ENCODE measurements around the gene PDE4B. TPM values are rescaled to one million over a fixed set of nuclear protein-coding genes. Genes with fewer than 3 reads are reported as not detected.

The PDE4B gene
- total and polyA plus RNA-seq, 9 of the 15 experiments (the other 6 are each of a cell fraction or from before 2014, with no cell fraction given) = 0.09 TPM; not detected in 8

GRCh38 chr1:66275083-66275482, 482.4 kb downstream of the PDE4B start:
- no peaks in the 10 kb centered on the region for H3K4me1 ChIP-seq (replicated peaks in 1 of 2; ENCODE audit: control insufficient read depth in 2 of 2, insufficient read depth in 2 of 2, low read length in 2 of 2)
- no peak overlapping the region for H3K4me3 ChIP-seq
- ATAC-seq (no peak), DNase-seq (ENCODE audit: extremely low read depth in 1 of 4, low spot score in 3 of 4) (no peak), FAIRE-seq (no peak)
- TF ChIP-seq KLF6 (CRISPR knock-in tag; IDR thresholded peaks at IDR 0.05; ENCODE audit: borderline replicate concordance) (no peak), ZNF232 (CRISPR knock-in tag; IDR thresholded peaks at IDR 0.05) (no peak), TCF7 (IDR thresholded peaks at IDR 0.05; ENCODE audit: borderline replicate concordance) (no peak), TGIF2 (CRISPR knock-in tag; IDR thresholded peaks at IDR 0.05) (no peak), RBM15 (IDR thresholded peaks at IDR 0.05; ENCODE audit: insufficient read depth, low read length) (no peak), ESRRA (IDR thresholded peaks at IDR 0.05; ENCODE audit: borderline replicate concordance, low read depth) (no peak), ZSCAN29 (IDR thresholded peaks at IDR 0.05) (no peak), BHLHE40 (IDR thresholded peaks at IDR 0.05; ENCODE audit: low read length) (no peak), RBM17 (IDR thresholded peaks at IDR 0.05; ENCODE audit: borderline replicate concordance, low read depth, low read length) (no peak), MTA3 (IDR thresholded peaks at IDR 0.05; ENCODE audit: borderline replicate concordance) (no peak), MYNN (IDR thresholded peaks at IDR 0.05) (no peak), MYNN (CRISPR knock-in tag; IDR thresholded peaks at IDR 0.05) (no peak), OTX1 (CRISPR knock-in tag; IDR thresholded peaks at IDR 0.05) (no peak), ZNF695 (CRISPR knock-in tag; IDR thresholded peaks at IDR 0.05) (no peak), SMARCE1 (IDR thresholded peaks at IDR 0.05) (no peak), SIX5 (IDR thresholded peaks at IDR 0.05; ENCODE audit: borderline replicate concordance in 1 of 2, insufficient read depth in 1 of 2, low read depth in 1 of 2, low read length in 2 of 2) (no peak), ZNF395 (CRISPR knock-in tag; IDR thresholded peaks at IDR 0.05) (no peak), ZNF778 (CRISPR knock-in tag; IDR thresholded peaks at IDR 0.05) (no peak)
- H3K4me2 ChIP-seq (ENCODE audit: insufficient read depth, low read length) = no peak overlapping the region
- no TSS peak for BruUV-seq (replicated peaks)
- no peaks in the 10 kb centered on the region for H3K79me2 ChIP-seq (ENCODE audit: control insufficient read depth, insufficient read depth, low read length)
- H3K9ac ChIP-seq (ENCODE audit: insufficient read depth in 1 of 2, low read depth in 2 of 2, low read length in 2 of 2) = no peak overlapping the region
- no peaks in the 10 kb centered on the region for H3K9me1 ChIP-seq (ENCODE audit: control insufficient read depth, insufficient read depth, low read length)
- ChIA-PET POLR2A (no interaction called here), CTCF (ENCODE audit: low intra/inter-chr PET ratio) (no interaction called here)
- no peak overlapping the region for H3K27ac ChIP-seq (ENCODE audit: extremely low read depth, low read depth, low read length)
- no peaks in the 10 kb centered on the region for H3K36me3 ChIP-seq (ENCODE audit: control insufficient read depth, insufficient read depth, low read length)
- intact Hi-C loops (cut with micrococcal nuclease) (no loop called here), in situ Hi-C loops (cut with MboI) (no loop called here)
- no peaks in the 10 kb centered on the region for H3K9me3 ChIP-seq (replicated peaks; ENCODE audit: control insufficient read depth, insufficient read depth, low read depth, low read length)
- no peak overlapping the region for H2AFZ ChIP-seq (ENCODE audit: low read depth, low read length)
- H3K27me3 ChIP-seq (ENCODE audit: control insufficient read depth in 2 of 2, insufficient read depth in 2 of 2, low read length in 2 of 2) = no peaks in the 10 kb centered on the region; a peak in 1 of 5 replicates
- H4K20me1 ChIP-seq (replicated peaks; ENCODE audit: control insufficient read depth, insufficient read depth, low read length) = no peaks in the 10 kb centered on the region
- WGBS (ENCODE audit: insufficient coverage, low coverage, missing lambda C conversion rate) = 0% methylated on average over 1 of the region's 1 CpG
